HepG2 (cell line): ENCODE measurements around the gene AMZ1. TPM values are rescaled to one million over a fixed set of nuclear protein-coding genes. Genes with fewer than 3 reads are reported as not detected.

ENCODE experiments used
- ATAC-seq: fragments of 200-7000 bp; cut with Tn5 transposase; 3 replicates; pipeline ENCODE4 v1.9.1; 2020; ENCODE audit warnings: mild to moderate bottlenecking, moderate library complexity
- BruUV-seq: library from RNA; stranded (reverse); fragments of 400-500 nt; replicated peaks from 2 replicates; lab custom pipeline; 2021; lab: Mats Ljungman, UMichigan
- CTCF ChIA-PET: fragments of 300-600 bp; formaldehyde crosslinking; extraction: SDS; loops from one replicate; lab custom pipeline; 2021; ENCODE audit warnings: low total read pairs, inconsistent platforms, low intra/inter-chr PET ratio; lab: Yijun Ruan, JAX
- POLR2A ChIA-PET: fragments of 350-600 bp; sonication (Branson Sonifier 250); formaldehyde crosslinking; loops from one replicate; lab custom pipeline; 2020; ENCODE audit warnings: antibody characterized with exemption, inconsistent platforms; lab: Yijun Ruan, JAX
- DNase-seq: peaks from one replicate; pipeline ENCODE4 v3.0.0-alpha.2; 2015; ENCODE audit warnings: low spot score
- FAIRE-seq: peaks from 3 replicates; lab custom pipeline; 2011; peaks lifted over from hg19 to GRCh38; lab: Jason Lieb, UNC
- H2AFZ ChIP-seq: one replicate; pipeline ENCODE4 v1.6.1; 2011; ENCODE audit warnings: low read length, inconsistent platforms
- H3K27ac ChIP-seq: fragments of 300-600 bp; 3 replicates; pipeline ENCODE4 v1.8.0; 2011; ENCODE audit warnings: mixed run types, mild to moderate bottlenecking, mixed read lengths, low read length, inconsistent platforms; ENCODE audit not compliant: insufficient read depth; ENCODE audit errors: extremely low read length
- H3K27me3 ChIP-seq, 2 experiments: fragments of 200-600 bp in 1 of 2; 2 replicates in 1 of 2; 3 replicates in 1 of 2; pipeline versions ENCODE4 v1.6.0 to v1.8.0; 2011; ENCODE audit warnings: low read length in 2 of 2, mild to moderate bottlenecking in 2 of 2, moderate library complexity in 2 of 2, inconsistent platforms in 1 of 2; ENCODE audit not compliant: insufficient read depth in 2 of 2, control insufficient read depth in 1 of 2
- H3K36me3 ChIP-seq, 2 experiments: fragments of 200-600 bp in 1 of 2; replicated peaks in 1 of 2; 2 replicates in 1 of 2; 3 replicates in 1 of 2; pipeline versions ENCODE4 v1.5.1 to v1.8.0; 2011; ENCODE audit warnings: low read length in 2 of 2, inconsistent platforms in 1 of 2; ENCODE audit not compliant: insufficient read depth in 2 of 2, control insufficient read depth in 1 of 2
- H3K4me1 ChIP-seq: 2 replicates; pipeline ENCODE4 v1.5.1; 2012; ENCODE audit warnings: low read length, inconsistent platforms; ENCODE audit not compliant: insufficient read depth
- H3K4me2 ChIP-seq: 2 replicates; pipeline ENCODE4 v1.6.0; 2011; ENCODE audit warnings: low read depth, low read length, inconsistent platforms
- H3K4me3 ChIP-seq, 3 experiments: fragments of 200-600 bp in 1 of 3; sonication (generic), shearing (Covaris generic) in 1 of 3; replicated peaks in 1 of 3; 2 replicates each; pipeline ENCODE4 v1.5.1; 2011 to 2016; ENCODE audit warnings: low read length in 3 of 3, inconsistent platforms in 2 of 3, low read depth in 2 of 3, mild to moderate bottlenecking in 2 of 3, control low read depth in 1 of 3, mixed read lengths in 1 of 3; ENCODE audit not compliant: insufficient read depth in 1 of 3
- H3K79me2 ChIP-seq: one replicate; pipeline ENCODE4 v1.6.1; 2011; ENCODE audit warnings: low read length, inconsistent platforms; ENCODE audit not compliant: insufficient read depth
- H3K9ac ChIP-seq: 2 replicates; pipeline ENCODE4 v1.6.0; 2011; ENCODE audit warnings: mild to moderate bottlenecking, low read depth, low read length, inconsistent platforms; ENCODE audit not compliant: insufficient read depth
- H3K9me3 ChIP-seq: 2 replicates; pipeline ENCODE4 v1.5.1; 2012; ENCODE audit warnings: mild to moderate bottlenecking, low read length
- H4K20me1 ChIP-seq: 2 replicates; pipeline ENCODE4 v1.6.0; 2011; ENCODE audit warnings: inconsistent platforms, mild to moderate bottlenecking, low read length, moderate library complexity; ENCODE audit not compliant: insufficient read depth
- DNMT1 ChIP-seq: sonication (generic); formaldehyde crosslinking; IDR thresholded peaks from 2 replicates; pipeline ENCODE4 v1.5.1; 2020; ENCODE audit warnings: mild to moderate bottlenecking, missing genetic modification reagents
- HNRNPUL1 ChIP-seq: fragments of 200-400 bp; formaldehyde crosslinking; IDR thresholded peaks from 2 replicates; pipeline ENCODE4 v1.6.1; 2017; ENCODE audit warnings: low read depth, mild to moderate bottlenecking, low read length, moderate library complexity
- KDM5A ChIP-seq: fragments of 200-600 bp; sonication (generic); IDR thresholded peaks from 2 replicates; pipeline ENCODE4 v1.7.0; 2018; ENCODE audit warnings: antibody characterized with exemption, mild to moderate bottlenecking, low read length, borderline replicate concordance
- NFE2L2 ChIP-seq: fragments of 150-350 bp; IDR thresholded peaks from 2 replicates; pipeline ENCODE4 v1.6.1; 2014; ENCODE audit warnings: low read length
- NFIC ChIP-seq: IDR thresholded peaks from 2 replicates; pipeline ENCODE4 v1.6.1; 2012; ENCODE audit warnings: mild to moderate bottlenecking, low read length, inconsistent platforms
- TOE1 ChIP-seq: sonication (generic); formaldehyde crosslinking; IDR thresholded peaks from 2 replicates; pipeline ENCODE4 v1.4.0; 2020; ENCODE audit warnings: mild to moderate bottlenecking, missing genetic modification reagents
- ZNF484 ChIP-seq: sonication (generic); formaldehyde crosslinking; IDR thresholded peaks from 2 replicates; pipeline ENCODE4 v1.5.1; 2020; ENCODE audit warnings: mild to moderate bottlenecking, low read depth, missing genetic modification reagents, borderline replicate concordance
- ZNF550 ChIP-seq: sonication (generic); formaldehyde crosslinking; IDR thresholded peaks from 2 replicates; pipeline ENCODE4 v1.4.0; 2020; ENCODE audit warnings: mild to moderate bottlenecking, missing genetic modification reagents, borderline replicate concordance
- ZNF660 ChIP-seq: sonication (generic); formaldehyde crosslinking; IDR thresholded peaks from 2 replicates; pipeline ENCODE4 v1.5.1; 2020; ENCODE audit warnings: mild to moderate bottlenecking, low read depth, missing genetic modification reagents, borderline replicate concordance
- WGBS: methylation state at CpG from one replicate; pipeline ENCODE4 v1.1.6; 2017; ENCODE audit warnings: low lambda C conversion rate; 5-methylcytosine and 5-hydroxymethylcytosine counted together
- in situ Hi-C: cut with HindIII; loops from 2 replicates; pipeline ENCODE4 v1.10.0; 2017; ENCODE audit warnings: low pct_unique_long_range_greater_than_20kb; ENCODE audit not compliant: extremely low pct_ligation_motif_present
- intact Hi-C: fragments of 100-400 bp; cut with micrococcal nuclease; formaldehyde crosslinking; loops from one replicate; pipeline ENCODE4 v1.10.0; 2022; ENCODE audit not compliant: unreplicated experiment
- polyA plus RNA-seq, 8 experiments: library from polyadenylated mRNA; depleted of rRNA in 3 of 8; stranded (reverse) in 7 of 8; unstranded in 1 of 8; fragments of >200 nt; fragmentation: Illumina TruSeq in 4 of 8; extraction: Trizol in 4 of 8; gene quantifications; 2 replicates each; pipeline versions ENCODE4 v1.2.1 to v1.2.3, GENCODE V29; 2011 to 2016; ENCODE audit warnings: low read depth in 4 of 8, missing spikeins in 1 of 8, mixed read lengths in 1 of 8; ENCODE audit not compliant: insufficient read depth in 1 of 8
- total RNA-seq, 5 experiments: library from RNA; depleted of rRNA; stranded (reverse); fragments of >200 nt; fragmentation: Illumina TruSeq; extraction: Trizol; gene quantifications; 2 replicates each; pipeline ENCODE4 v1.2.3, GENCODE V29; 2016; ENCODE audit warnings: low read depth in 1 of 5
- TF ChIP-seq, protein P1 (sequence below): sonication (generic); formaldehyde crosslinking; IDR thresholded peaks from 2 replicates; pipeline ENCODE4 v1.4.0; 2020; ENCODE audit warnings: missing genetic modification reagents
- TF ChIP-seq, protein P2 (sequence below): IDR thresholded peaks from 2 replicates; pipeline ENCODE4 v1.6.1; 2016; ENCODE audit warnings: mild to moderate bottlenecking, missing biosample characterization, missing genetic modification reagents
- TF ChIP-seq, protein P3 (sequence below): sonication (generic); formaldehyde crosslinking; IDR thresholded peaks from 2 replicates; pipeline ENCODE4 v1.4.0; 2020; ENCODE audit warnings: missing genetic modification reagents, mild to moderate bottlenecking, borderline replicate concordance

AMZ1 gene
- total and polyA plus RNA-seq, 2 of the 13 experiments (the other 11 are each of a cell fraction or from before 2014, with no cell fraction given): 0.03 TPM; not detected in 1

DNA sequence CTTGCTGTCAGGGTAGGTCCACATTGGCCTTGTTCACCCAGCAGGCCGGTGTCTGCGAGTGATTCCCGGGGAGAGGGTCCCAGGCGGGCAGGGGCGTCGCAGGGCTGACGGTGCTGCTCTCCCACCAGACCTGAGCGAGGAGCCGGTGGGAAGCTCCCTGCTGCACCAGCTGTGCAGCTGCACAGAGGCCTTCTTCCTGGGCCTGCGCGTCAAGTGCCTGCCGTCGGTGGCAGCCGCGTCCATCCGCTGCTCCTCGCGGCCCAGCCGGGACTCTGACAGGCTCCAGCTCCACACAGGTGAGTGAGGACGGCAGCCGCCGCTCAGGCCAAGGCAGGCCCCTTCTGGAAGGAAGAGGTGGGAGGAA lies 14.6 kb downstream of the AMZ1 start:
- TF ChIP-seq, protein P1, sequence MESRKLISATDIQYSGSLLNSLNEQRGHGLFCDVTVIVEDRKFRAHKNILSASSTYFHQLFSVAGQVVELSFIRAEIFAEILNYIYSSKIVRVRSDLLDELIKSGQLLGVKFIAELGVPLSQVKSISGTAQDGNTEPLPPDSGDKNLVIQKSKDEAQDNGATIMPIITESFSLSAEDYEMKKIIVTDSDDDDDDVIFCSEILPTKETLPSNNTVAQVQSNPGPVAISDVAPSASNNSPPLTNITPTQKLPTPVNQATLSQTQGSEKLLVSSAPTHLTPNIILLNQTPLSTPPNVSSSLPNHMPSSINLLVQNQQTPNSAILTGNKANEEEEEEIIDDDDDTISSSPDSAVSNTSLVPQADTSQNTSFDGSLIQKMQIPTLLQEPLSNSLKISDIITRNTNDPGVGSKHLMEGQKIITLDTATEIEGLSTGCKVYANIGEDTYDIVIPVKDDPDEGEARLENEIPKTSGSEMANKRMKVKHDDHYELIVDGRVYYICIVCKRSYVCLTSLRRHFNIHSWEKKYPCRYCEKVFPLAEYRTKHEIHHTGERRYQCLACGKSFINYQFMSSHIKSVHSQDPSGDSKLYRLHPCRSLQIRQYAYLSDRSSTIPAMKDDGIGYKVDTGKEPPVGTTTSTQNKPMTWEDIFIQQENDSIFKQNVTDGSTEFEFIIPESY (CRISPR knock-in tag): peak; percentile 50; the same call in 1 of the 2 replicates
- TF ChIP-seq, protein P2, sequence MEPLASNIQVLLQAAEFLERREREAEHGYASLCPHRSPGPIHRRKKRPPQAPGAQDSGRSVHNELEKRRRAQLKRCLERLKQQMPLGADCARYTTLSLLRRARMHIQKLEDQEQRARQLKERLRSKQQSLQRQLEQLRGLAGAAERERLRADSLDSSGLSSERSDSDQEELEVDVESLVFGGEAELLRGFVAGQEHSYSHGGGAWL (CRISPR knock-in tag): no peak
- TF ChIP-seq HNRNPUL1: no peak
- no peaks in the 10 kb centered on the region for H3K36me3 ChIP-seq
- H3K9me3 ChIP-seq: no peaks in the 10 kb centered on the region
- no peaks in the 10 kb centered on the region for H4K20me1 ChIP-seq
- ChIA-PET POLR2A (no interaction called here), CTCF (no interaction called here)
- peaks cover 12% of the 10 kb centered on the region for H3K4me1 ChIP-seq
- ATAC-seq: no peak
- no peak for FAIRE-seq
- no peak overlapping the region for H3K4me2 ChIP-seq
- H3K79me2 ChIP-seq: no peaks in the 10 kb centered on the region
- H3K9ac ChIP-seq: no peak overlapping the region
- H3K27me3 ChIP-seq: peaks cover 22 to 67% of the 10 kb centered on the region in 2 experiments; a peak in 4 of 5 replicates
- H3K4me3 ChIP-seq: no peak overlapping the region
- intact Hi-C loops: no loop called here
- DNase-seq: no peak
- WGBS: no CpG with 5 or more reads among the region's 22 CpGs
- H3K27ac ChIP-seq: no peak overlapping the region
- BruUV-seq: no TSS peak
- H2AFZ ChIP-seq: no peak overlapping the region
- in situ Hi-C loops: no loop called here

DNA sequence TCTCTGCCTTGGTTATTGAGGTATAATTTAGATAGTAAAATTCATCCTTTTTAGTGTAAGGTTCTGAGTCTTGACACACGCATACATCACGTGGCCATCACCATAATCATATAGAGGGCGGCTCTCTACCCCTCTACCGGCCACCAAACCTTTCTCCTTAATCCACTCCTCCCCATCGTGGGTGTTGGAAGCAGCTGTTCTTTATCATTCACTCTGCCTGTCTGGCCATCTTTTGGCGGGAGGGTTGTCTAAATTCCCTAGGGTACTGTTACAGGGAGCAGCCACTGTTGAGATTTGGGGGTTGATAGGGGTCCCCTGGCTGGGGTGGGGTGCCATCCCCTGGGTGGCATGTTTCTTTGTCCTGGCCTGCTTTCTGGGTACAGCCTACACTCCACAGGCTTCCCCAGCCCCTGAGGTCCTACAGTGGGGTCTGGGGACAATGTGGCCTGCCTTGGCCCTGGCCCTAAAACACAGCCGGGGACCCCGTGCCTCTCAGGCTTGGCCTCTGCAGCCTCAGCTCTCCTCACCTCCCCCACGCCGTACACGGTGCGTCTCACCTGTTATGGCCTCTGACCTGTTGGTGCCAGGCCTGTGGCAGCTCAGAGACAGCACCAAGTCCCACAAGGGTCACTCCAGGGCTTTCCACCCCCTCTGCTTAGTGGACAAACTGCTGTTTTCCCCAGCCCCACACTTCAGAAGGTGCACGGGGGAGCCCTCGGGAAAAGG lies 17.5 kb downstream of the AMZ1 start:
- ChIA-PET POLR2A (no interaction called here), CTCF (no interaction called here)
- FAIRE-seq: no peak
- Histone ChIP-seq H3K79me2 (no peaks in the 10 kb centered on the region), H3K9ac (no peak overlapping the region), H3K27me3 (peaks cover 16 to 40% of the 10 kb centered on the region in 2 experiments; a peak in 4 of 5 replicates), H3K4me2 (no peak overlapping the region), H4K20me1 (no peaks in the 10 kb centered on the region; the same call in 1 of the 2 replicates), H3K36me3 (no peaks in the 10 kb centered on the region), H3K4me3 (no peak overlapping the region), H3K4me1 (peaks cover 28% of the 10 kb centered on the region), H3K27ac (no peak overlapping the region), H3K9me3 (no peaks in the 10 kb centered on the region), H2AFZ (no peak overlapping the region)
- no peak for DNase-seq
- intact Hi-C loops: no loop called here
- WGBS: 52% methylated on average over 8 of the region's 14 CpGs
- BruUV-seq: no TSS peak
- in situ Hi-C loops: loop anchor here (5.0 kb wide), 1 partner anchor 38 kb away; no protein-coding TSS in a partner anchor
- ATAC-seq: no peak
- no peak for TF ChIP-seq ZNF660 (CRISPR knock-in tag)
- no peak for TF ChIP-seq TOE1
- no peak for TF ChIP-seq NFE2L2
- no peak for TF ChIP-seq KDM5A
- no peak for TF ChIP-seq NFIC
- TF ChIP-seq, protein P3, sequence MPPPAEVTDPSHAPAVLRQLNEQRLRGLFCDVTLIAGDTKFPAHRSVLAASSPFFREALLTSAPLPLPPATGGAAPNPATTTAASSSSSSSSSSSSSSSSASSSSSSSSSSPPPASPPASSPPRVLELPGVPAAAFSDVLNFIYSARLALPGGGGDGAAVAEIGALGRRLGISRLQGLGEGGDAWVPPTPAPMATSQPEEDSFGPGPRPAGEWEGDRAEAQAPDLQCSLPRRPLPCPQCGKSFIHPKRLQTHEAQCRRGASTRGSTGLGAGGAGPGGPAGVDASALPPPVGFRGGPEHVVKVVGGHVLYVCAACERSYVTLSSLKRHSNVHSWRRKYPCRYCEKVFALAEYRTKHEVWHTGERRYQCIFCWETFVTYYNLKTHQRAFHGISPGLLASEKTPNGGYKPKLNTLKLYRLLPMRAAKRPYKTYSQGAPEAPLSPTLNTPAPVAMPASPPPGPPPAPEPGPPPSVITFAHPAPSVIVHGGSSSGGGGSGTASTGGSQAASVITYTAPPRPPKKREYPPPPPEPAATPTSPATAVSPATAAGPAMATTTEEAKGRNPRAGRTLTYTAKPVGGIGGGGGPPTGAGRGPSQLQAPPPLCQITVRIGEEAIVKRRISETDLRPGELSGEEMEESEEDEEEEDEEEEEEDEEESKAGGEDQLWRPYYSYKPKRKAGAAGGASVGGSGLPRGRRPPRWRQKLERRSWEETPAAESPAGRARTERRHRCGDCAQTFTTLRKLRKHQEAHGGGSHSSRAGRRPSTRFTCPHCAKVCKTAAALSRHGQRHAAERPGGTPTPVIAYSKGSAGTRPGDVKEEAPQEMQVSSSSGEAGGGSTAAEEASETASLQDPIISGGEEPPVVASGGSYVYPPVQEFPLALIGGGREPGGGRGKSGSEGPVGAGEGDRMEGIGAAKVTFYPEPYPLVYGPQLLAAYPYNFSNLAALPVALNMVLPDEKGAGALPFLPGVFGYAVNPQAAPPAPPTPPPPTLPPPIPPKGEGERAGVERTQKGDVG (CRISPR knock-in tag): no peak
- no peak for TF ChIP-seq ZNF550
- no peak for TF ChIP-seq DNMT1 (CRISPR knock-in tag)
- TF ChIP-seq ZNF484 (CRISPR knock-in tag): no peak
